Measurements from ENCODE around the gene PABPN1L.

PABPN1L gene

DNA sequence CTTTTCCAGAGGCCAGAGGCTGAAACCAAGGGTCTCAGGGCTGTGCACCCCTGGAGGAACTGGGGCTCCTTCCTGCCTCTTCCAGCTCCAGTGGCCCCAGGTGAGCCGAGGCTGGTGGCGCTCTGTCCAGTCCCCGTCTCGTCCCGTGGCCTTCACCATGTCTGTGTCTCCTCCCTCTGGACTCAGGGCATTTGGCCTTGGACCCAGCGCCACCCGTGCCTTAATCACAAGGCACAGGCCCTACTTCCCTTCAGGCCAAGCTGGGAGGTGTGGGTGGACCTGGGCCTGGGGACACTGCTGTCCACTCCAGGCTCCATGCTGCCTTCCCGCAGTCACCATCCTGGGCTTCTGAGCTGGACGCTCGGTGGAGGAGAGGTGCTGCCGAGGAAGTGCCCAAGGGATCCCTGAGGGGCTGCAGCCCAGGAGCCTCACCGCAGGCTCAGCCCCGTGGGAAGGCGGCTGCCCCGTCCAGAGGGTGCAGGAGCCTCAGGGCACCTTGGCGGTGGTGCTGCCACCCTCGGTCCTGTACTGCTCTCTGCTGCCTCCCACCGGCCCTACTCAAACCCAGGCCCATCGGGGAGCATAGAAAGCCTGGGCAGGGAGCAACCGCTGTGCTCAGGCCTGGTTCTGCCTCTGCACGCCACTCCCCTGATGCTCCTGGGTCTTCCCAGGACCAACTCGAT, 45.2 kb downstream of the PABPN1L start:
- no peak for TF ChIP-seq POLR2A (IDR thresholded peaks at IDR 0.05; ENCODE audit: low read length)
- no peak for DNase-seq

- DNase-seq, result no peak
- no peak for TF ChIP-seq GATA1 (IDR thresholded peaks at IDR 0.05; ENCODE audit: low read depth, low read length)
- no peak for TF ChIP-seq POLR2A (IDR thresholded peaks at IDR 0.05; ENCODE audit: low read length)
These were observed 46.0 kb downstream of the PABPN1L start for GRCh38 chr16:88820385-88821025.

GRCh38 chr16:88819126-88819525, 47.3 kb downstream of the PABPN1L start:
- no peak for DNase-seq

GRCh38 chr16:88818575-88818874, 47.9 kb downstream of the PABPN1L start:
- DNase-seq, result no peak
- TF ChIP-seq POLR2A (IDR thresholded peaks at IDR 0.05; ENCODE audit: low read length), result no peak
- no peak for TF ChIP-seq GATA1 (IDR thresholded peaks at IDR 0.05; ENCODE audit: low read depth, low read length)

More at GRCh38 chr16:88819126-88819525, 47.3 kb downstream of the PABPN1L start:
- TF ChIP-seq POLR2A (IDR thresholded peaks at IDR 0.05; ENCODE audit: low read length) (no peak), GATA1 (IDR thresholded peaks at IDR 0.05; ENCODE audit: low read depth, low read length) (no peak)

DNA sequence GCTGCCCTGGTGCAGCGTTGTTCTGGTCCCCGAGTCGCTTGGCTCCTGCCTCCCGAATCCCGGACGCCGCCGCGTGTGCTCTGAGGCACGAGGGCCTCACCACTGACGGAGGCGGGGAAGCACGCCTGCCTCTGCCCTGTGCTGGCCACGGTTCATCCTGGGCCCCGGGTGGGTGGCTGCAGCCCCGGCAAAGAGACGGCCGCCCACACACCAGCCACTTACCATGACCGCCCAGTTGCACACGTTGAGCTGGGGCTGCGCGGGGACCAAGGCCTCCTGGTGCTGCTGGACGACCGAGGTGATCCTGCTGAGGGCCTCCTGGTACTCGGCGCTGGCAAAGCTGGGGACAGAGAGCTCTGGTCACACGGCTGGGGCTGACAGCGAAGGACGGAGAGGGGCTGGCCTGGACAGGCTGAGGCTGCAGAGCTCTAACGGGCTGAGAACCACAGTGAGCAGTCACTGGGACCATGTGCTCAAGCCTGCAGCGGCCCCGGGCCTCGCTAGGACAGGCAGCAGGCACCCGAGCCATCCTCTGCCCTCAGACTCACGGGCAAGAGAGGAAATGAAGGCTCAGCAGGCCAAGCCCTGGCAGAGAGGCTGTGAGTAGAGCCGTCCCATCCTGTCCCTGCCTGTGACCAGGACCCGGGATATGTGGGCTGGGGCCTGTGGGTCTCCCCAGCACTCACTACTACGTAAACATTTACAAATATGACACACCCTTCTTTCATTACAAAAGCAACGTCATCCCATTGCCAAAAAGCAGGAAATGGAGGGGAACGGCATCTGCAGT, 48.5 kb downstream of the PABPN1L start:
- TF ChIP-seq GATA1 (IDR thresholded peaks at IDR 0.05; ENCODE audit: low read depth, low read length) (no peak), POLR2A (IDR thresholded peaks at IDR 0.05; ENCODE audit: low read length) (no peak)
- no peak for DNase-seq

DNA sequence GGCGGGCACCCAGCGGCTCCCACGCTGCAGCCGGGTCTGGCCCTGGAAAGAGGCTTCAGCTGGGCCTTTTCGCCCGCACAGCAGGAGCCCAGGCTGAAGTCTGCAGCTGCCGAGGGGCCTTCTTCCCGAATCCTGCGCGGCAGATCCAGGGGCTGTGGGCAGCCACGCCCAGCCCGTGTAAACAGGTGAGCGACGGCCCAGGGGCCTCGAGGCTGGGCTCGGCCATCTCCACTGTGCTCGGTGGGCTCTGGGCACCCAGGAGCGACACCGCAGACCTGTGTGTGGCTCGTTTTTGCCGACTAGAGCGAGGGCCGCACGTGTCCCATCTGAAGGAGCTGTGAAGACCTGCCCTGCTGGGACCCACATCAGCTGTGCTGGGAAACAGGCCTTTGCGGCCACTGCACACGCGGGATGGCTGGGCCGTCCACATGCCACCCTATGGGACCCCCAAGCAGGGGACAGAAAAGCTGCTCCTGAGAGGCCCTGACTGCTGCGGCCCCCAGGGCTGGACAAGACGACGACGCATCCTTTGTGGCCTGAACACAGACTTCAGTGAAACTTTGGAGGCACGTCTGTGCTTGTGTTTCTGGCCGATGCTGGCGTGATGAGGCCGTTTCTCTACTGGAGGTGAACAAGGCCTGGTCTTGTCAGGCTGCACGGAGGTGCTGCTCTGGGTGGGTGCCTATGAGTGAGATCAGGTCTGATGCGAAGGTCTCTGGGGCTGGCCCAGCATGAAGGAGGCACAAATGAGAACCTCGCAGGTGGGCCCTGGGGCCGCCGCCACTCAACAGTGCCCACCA, 49.5 kb downstream of the PABPN1L start:
- no peak for TF ChIP-seq GATA1 (IDR thresholded peaks at IDR 0.05; ENCODE audit: low read depth, low read length)
- TF ChIP-seq POLR2A (IDR thresholded peaks at IDR 0.05; ENCODE audit: low read length), result no peak
- DNase-seq, result no peak

- no peak for TF ChIP-seq GATA1 (IDR thresholded peaks at IDR 0.05; ENCODE audit: low read depth, low read length)
- no peak for TF ChIP-seq POLR2A (IDR thresholded peaks at IDR 0.05; ENCODE audit: low read length)
These were observed 50.4 kb downstream of the PABPN1L start for GRCh38 chr16:88815901-88816589.

GRCh38 chr16:88815227-88815626, 51.2 kb downstream of the PABPN1L start:
- TF ChIP-seq GATA1 (IDR thresholded peaks at IDR 0.05; ENCODE audit: low read depth, low read length), result no peak
- no peak for TF ChIP-seq POLR2A (IDR thresholded peaks at IDR 0.05; ENCODE audit: low read length)
- no peak for DNase-seq

More at GRCh38 chr16:88815901-88816589, 50.4 kb downstream of the PABPN1L start:
- DNase-seq, result peak; percentile 21 to 59

GRCh38 chr16:88814144-88814502, 52.3 kb downstream of the PABPN1L start:
- TF ChIP-seq POLR2A (IDR thresholded peaks at IDR 0.05; ENCODE audit: low read length) (no peak), GATA1 (IDR thresholded peaks at IDR 0.05; ENCODE audit: low read depth, low read length) (no peak)
- DNase-seq, result no peak
